HepG2 (cell line): ENCODE measurements around the gene DLX4. TPM values are rescaled to one million over a fixed set of nuclear protein-coding genes. Genes with fewer than 3 reads are reported as not detected.

Source experiments
- ATAC-seq: fragments of 200-7000 bp; cut with Tn5 transposase; 3 replicates; pipeline ENCODE4 v1.9.1; 2020; ENCODE audit warnings: mild to moderate bottlenecking, moderate library complexity
- BruUV-seq: library from RNA; stranded (reverse); fragments of 400-500 nt; replicated peaks from 2 replicates; lab custom pipeline; 2021; lab: Mats Ljungman, UMichigan
- CTCF ChIA-PET: fragments of 300-600 bp; formaldehyde crosslinking; extraction: SDS; loops from one replicate; lab custom pipeline; 2021; ENCODE audit warnings: low total read pairs, inconsistent platforms, low intra/inter-chr PET ratio; lab: Yijun Ruan, JAX
- POLR2A ChIA-PET: fragments of 350-600 bp; sonication (Branson Sonifier 250); formaldehyde crosslinking; loops from one replicate; lab custom pipeline; 2020; ENCODE audit warnings: antibody characterized with exemption, inconsistent platforms; lab: Yijun Ruan, JAX
- DNase-seq: peaks from one replicate; pipeline ENCODE4 v3.0.0-alpha.2; 2015; ENCODE audit warnings: low spot score
- FAIRE-seq: peaks from 3 replicates; lab custom pipeline; 2011; peaks lifted over from hg19 to GRCh38; lab: Jason Lieb, UNC
- H2AFZ ChIP-seq: one replicate; pipeline ENCODE4 v1.6.1; 2011; ENCODE audit warnings: low read length, inconsistent platforms
- H3K27ac ChIP-seq: fragments of 300-600 bp; 3 replicates; pipeline ENCODE4 v1.8.0; 2011; ENCODE audit warnings: mixed run types, mild to moderate bottlenecking, mixed read lengths, low read length, inconsistent platforms; ENCODE audit not compliant: insufficient read depth; ENCODE audit errors: extremely low read length
- H3K27me3 ChIP-seq, 2 experiments: fragments of 200-600 bp in 1 of 2; 2 replicates in 1 of 2; 3 replicates in 1 of 2; pipeline versions ENCODE4 v1.6.0 to v1.8.0; 2011; ENCODE audit warnings: low read length in 2 of 2, mild to moderate bottlenecking in 2 of 2, moderate library complexity in 2 of 2, inconsistent platforms in 1 of 2; ENCODE audit not compliant: insufficient read depth in 2 of 2, control insufficient read depth in 1 of 2
- H3K36me3 ChIP-seq, 2 experiments: fragments of 200-600 bp in 1 of 2; replicated peaks in 1 of 2; 2 replicates in 1 of 2; 3 replicates in 1 of 2; pipeline versions ENCODE4 v1.5.1 to v1.8.0; 2011; ENCODE audit warnings: low read length in 2 of 2, inconsistent platforms in 1 of 2; ENCODE audit not compliant: insufficient read depth in 2 of 2, control insufficient read depth in 1 of 2
- H3K4me1 ChIP-seq: 2 replicates; pipeline ENCODE4 v1.5.1; 2012; ENCODE audit warnings: low read length, inconsistent platforms; ENCODE audit not compliant: insufficient read depth
- H3K4me2 ChIP-seq: 2 replicates; pipeline ENCODE4 v1.6.0; 2011; ENCODE audit warnings: low read depth, low read length, inconsistent platforms
- H3K4me3 ChIP-seq, 3 experiments: fragments of 200-600 bp in 1 of 3; sonication (generic), shearing (Covaris generic) in 1 of 3; replicated peaks in 1 of 3; 2 replicates each; pipeline ENCODE4 v1.5.1; 2011 to 2016; ENCODE audit warnings: low read length in 3 of 3, inconsistent platforms in 2 of 3, low read depth in 2 of 3, mild to moderate bottlenecking in 2 of 3, control low read depth in 1 of 3, mixed read lengths in 1 of 3; ENCODE audit not compliant: insufficient read depth in 1 of 3
- H3K79me2 ChIP-seq: one replicate; pipeline ENCODE4 v1.6.1; 2011; ENCODE audit warnings: low read length, inconsistent platforms; ENCODE audit not compliant: insufficient read depth
- H3K9ac ChIP-seq: 2 replicates; pipeline ENCODE4 v1.6.0; 2011; ENCODE audit warnings: mild to moderate bottlenecking, low read depth, low read length, inconsistent platforms; ENCODE audit not compliant: insufficient read depth
- H3K9me3 ChIP-seq: 2 replicates; pipeline ENCODE4 v1.5.1; 2012; ENCODE audit warnings: mild to moderate bottlenecking, low read length
- H4K20me1 ChIP-seq: 2 replicates; pipeline ENCODE4 v1.6.0; 2011; ENCODE audit warnings: inconsistent platforms, mild to moderate bottlenecking, low read length, moderate library complexity; ENCODE audit not compliant: insufficient read depth
- ATF2 ChIP-seq: sonication (generic); formaldehyde crosslinking; IDR thresholded peaks from 2 replicates; pipeline ENCODE4 v1.4.0; 2020; ENCODE audit warnings: missing genetic modification reagents
- ELF3 ChIP-seq: IDR thresholded peaks from 2 replicates; pipeline ENCODE4 v1.6.1; 2016; ENCODE audit warnings: missing genetic modification reagents, missing compliant biosample characterization
- HMG20B ChIP-seq: conservative IDR thresholded peaks from 2 replicates; pipeline ENCODE4 v1.6.1; 2016; ENCODE audit warnings: missing genetic modification reagents, missing compliant biosample characterization
- MTF2 ChIP-seq: sonication (generic); formaldehyde crosslinking; IDR thresholded peaks from 2 replicates; pipeline ENCODE4 v1.5.0; 2020; ENCODE audit warnings: missing genetic modification reagents, borderline replicate concordance
- NR2F1 ChIP-seq, 2 experiments: fragments of 450-650 bp in 1 of 2; formaldehyde crosslinking in 1 of 2; IDR thresholded peaks; 2 replicates each; pipeline versions ENCODE4 v1.5.0 to v1.6.1; 2016 to 2020; ENCODE audit warnings: mild to moderate bottlenecking in 1 of 2, missing compliant biosample characterization in 1 of 2, missing genetic modification reagents in 1 of 2, moderate library complexity in 1 of 2
- PCBP1 ChIP-seq: fragments of 200-400 bp; formaldehyde crosslinking; IDR thresholded peaks from 2 replicates; pipeline ENCODE4 v1.6.1; 2017; ENCODE audit warnings: mild to moderate bottlenecking, low read depth, low read length, borderline replicate concordance
- ZNF329 ChIP-seq: sonication (generic); formaldehyde crosslinking; IDR thresholded peaks from 2 replicates; pipeline ENCODE4 v1.9.0; 2021; ENCODE audit warnings: low read depth, mild to moderate bottlenecking, missing genetic modification reagents
- ZNF567 ChIP-seq: sonication (generic); formaldehyde crosslinking; IDR thresholded peaks from 2 replicates; pipeline ENCODE4 v1.8.1; 2023; ENCODE audit warnings: mild to moderate bottlenecking, missing genetic modification reagents, borderline replicate concordance
- ZNF646 ChIP-seq: sonication (generic); formaldehyde crosslinking; IDR thresholded peaks from 2 replicates; pipeline ENCODE4 v1.9.0; 2021; ENCODE audit warnings: mild to moderate bottlenecking, missing genetic modification reagents
- ZNF703 ChIP-seq: sonication (generic); formaldehyde crosslinking; IDR thresholded peaks from 2 replicates; pipeline ENCODE4 v1.5.1; 2020; ENCODE audit warnings: missing genetic modification reagents, mild to moderate bottlenecking, moderate library complexity, borderline replicate concordance
- ZNF724P ChIP-seq: sonication (generic); formaldehyde crosslinking; IDR thresholded peaks from 2 replicates; pipeline ENCODE4 v1.8.0; 2022; ENCODE audit warnings: missing genetic modification reagents, borderline replicate concordance
- ZNF746 ChIP-seq: sonication (generic); formaldehyde crosslinking; IDR thresholded peaks from 2 replicates; pipeline ENCODE4 v1.8.0; 2022; ENCODE audit warnings: mild to moderate bottlenecking, missing genetic modification reagents
- ZNF883 ChIP-seq: sonication (generic); formaldehyde crosslinking; IDR thresholded peaks from 2 replicates; pipeline ENCODE4 v1.5.1; 2020; ENCODE audit warnings: mild to moderate bottlenecking, missing genetic modification reagents; ENCODE audit errors: not compliant biosample characterization
- WGBS: methylation state at CpG from one replicate; pipeline ENCODE4 v1.1.6; 2017; ENCODE audit warnings: low lambda C conversion rate; 5-methylcytosine and 5-hydroxymethylcytosine counted together
- in situ Hi-C: cut with HindIII; loops from 2 replicates; pipeline ENCODE4 v1.10.0; 2017; ENCODE audit warnings: low pct_unique_long_range_greater_than_20kb; ENCODE audit not compliant: extremely low pct_ligation_motif_present
- intact Hi-C: fragments of 100-400 bp; cut with micrococcal nuclease; formaldehyde crosslinking; loops from one replicate; pipeline ENCODE4 v1.10.0; 2022; ENCODE audit not compliant: unreplicated experiment
- polyA plus RNA-seq, 8 experiments: library from polyadenylated mRNA; depleted of rRNA in 3 of 8; stranded (reverse) in 7 of 8; unstranded in 1 of 8; fragments of >200 nt; fragmentation: Illumina TruSeq in 4 of 8; extraction: Trizol in 4 of 8; gene quantifications; 2 replicates each; pipeline versions ENCODE4 v1.2.1 to v1.2.3, GENCODE V29; 2011 to 2016; ENCODE audit warnings: low read depth in 4 of 8, missing spikeins in 1 of 8, mixed read lengths in 1 of 8; ENCODE audit not compliant: insufficient read depth in 1 of 8
- total RNA-seq, 5 experiments: library from RNA; depleted of rRNA; stranded (reverse); fragments of >200 nt; fragmentation: Illumina TruSeq; extraction: Trizol; gene quantifications; 2 replicates each; pipeline ENCODE4 v1.2.3, GENCODE V29; 2016; ENCODE audit warnings: low read depth in 1 of 5

DLX4 gene
- total and polyA plus RNA-seq, 2 of the 13 experiments (the other 11 are each of a cell fraction or from before 2014, with no cell fraction given): 0.55 to 2.3 TPM

GRCh38 chr17:50009282-50009681 is 40.3 kb downstream of the DLX4 start:
- Histone ChIP-seq H3K9me3 (peaks cover 3% of the 10 kb centered on the region; the same call in 1 of the 2 replicates), H3K27ac (no peak overlapping the region), H3K79me2 (no peaks in the 10 kb centered on the region), H3K27me3 (no peaks in the 10 kb centered on the region), H3K4me3 (no peak overlapping the region), H3K4me1 (no peaks in the 10 kb centered on the region), H3K9ac (no peak overlapping the region), H2AFZ (no peak overlapping the region), H3K4me2 (no peak overlapping the region), H3K36me3 (no peaks in the 10 kb centered on the region), H4K20me1 (no peaks in the 10 kb centered on the region)
- FAIRE-seq (no peak), ATAC-seq (no peak), DNase-seq (no peak)
- in situ Hi-C loops (no loop called here), intact Hi-C loops (no loop called here)
- ChIA-PET CTCF (no interaction called here), POLR2A (no interaction called here)
- WGBS: 1% methylated on average over 2 of the region's 2 CpGs
- BruUV-seq: no TSS peak
- no peak for TF ChIP-seq ZNF724P
- no peak for TF ChIP-seq ZNF703 (CRISPR knock-in tag)
- TF ChIP-seq HMG20B (CRISPR knock-in tag): no peak
- TF ChIP-seq ZNF746 (CRISPR knock-in tag): no peak
- no peak for TF ChIP-seq NR2F1 (CRISPR knock-in tag; IDR thresholded peaks at IDR 0.05)
- no peak for TF ChIP-seq PCBP1
- no peak for TF ChIP-seq ZNF329 (CRISPR knock-in tag)
- no peak for TF ChIP-seq ZNF646 (CRISPR knock-in tag)
- TF ChIP-seq ELF3: no peak
- no peak for TF ChIP-seq ZNF883 (CRISPR knock-in tag)
- TF ChIP-seq MTF2 (CRISPR knock-in tag): no peak
- TF ChIP-seq ATF2 (CRISPR knock-in tag): no peak
- TF ChIP-seq ZNF567 (CRISPR knock-in tag): no peak
